Suprapubic skin (tissue), 3 donors: ENCODE data around the gene RNF41.

Experiments used
- POLR2A ChIP-seq, 2 donors: fragments of 450-650 bp; IDR thresholded peaks; one replicate each; pipeline ENCODE4 v1.6.1; 2017; ENCODE audit warnings: antibody characterized with exemption in 2 of 2, mild to moderate bottlenecking in 2 of 2, moderate library complexity in 2 of 2
- TF ChIP-seq, protein P1 (sequence below), 2 donors: fragments of 200-600 bp in 1 of 2; fragments of 450-650 bp in 1 of 2; sonication (generic) in 1 of 2; IDR thresholded peaks; one replicate each; pipeline ENCODE4 v1.5.1; 2016 to 2019; ENCODE audit warnings: antibody characterized with exemption in 2 of 2, mild to moderate bottlenecking in 1 of 2, moderate library complexity in 1 of 2

DNA sequence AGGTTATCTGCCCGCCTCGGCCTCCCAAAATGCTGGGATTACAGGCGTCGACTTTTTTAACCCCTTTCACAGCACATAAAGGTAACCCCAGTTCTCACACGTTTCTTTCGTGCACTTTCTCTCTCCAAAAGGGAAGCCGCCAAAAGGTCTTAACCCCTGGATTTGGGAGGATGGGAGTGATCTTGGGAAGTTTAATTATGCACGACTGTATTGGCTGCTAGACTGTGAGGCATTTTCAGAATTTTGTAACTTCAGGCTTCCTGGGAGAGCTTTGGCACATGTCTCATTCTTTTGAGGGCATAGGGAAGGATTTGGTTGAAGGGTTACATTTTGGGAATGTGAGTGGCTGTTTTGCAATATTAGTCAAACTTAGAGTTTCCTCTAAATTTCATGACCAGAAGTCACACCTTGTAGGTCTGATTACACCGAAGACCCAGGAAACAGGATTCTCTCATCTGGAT is 31.0 kb downstream of the RNF41 start:
- TF ChIP-seq, protein P1, sequence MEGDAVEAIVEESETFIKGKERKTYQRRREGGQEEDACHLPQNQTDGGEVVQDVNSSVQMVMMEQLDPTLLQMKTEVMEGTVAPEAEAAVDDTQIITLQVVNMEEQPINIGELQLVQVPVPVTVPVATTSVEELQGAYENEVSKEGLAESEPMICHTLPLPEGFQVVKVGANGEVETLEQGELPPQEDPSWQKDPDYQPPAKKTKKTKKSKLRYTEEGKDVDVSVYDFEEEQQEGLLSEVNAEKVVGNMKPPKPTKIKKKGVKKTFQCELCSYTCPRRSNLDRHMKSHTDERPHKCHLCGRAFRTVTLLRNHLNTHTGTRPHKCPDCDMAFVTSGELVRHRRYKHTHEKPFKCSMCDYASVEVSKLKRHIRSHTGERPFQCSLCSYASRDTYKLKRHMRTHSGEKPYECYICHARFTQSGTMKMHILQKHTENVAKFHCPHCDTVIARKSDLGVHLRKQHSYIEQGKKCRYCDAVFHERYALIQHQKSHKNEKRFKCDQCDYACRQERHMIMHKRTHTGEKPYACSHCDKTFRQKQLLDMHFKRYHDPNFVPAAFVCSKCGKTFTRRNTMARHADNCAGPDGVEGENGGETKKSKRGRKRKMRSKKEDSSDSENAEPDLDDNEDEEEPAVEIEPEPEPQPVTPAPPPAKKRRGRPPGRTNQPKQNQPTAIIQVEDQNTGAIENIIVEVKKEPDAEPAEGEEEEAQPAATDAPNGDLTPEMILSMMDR (IDR thresholded peaks at IDR 0.05) = no peak
- TF ChIP-seq POLR2A (IDR thresholded peaks at IDR 0.05) = no peak
